GM21825 (cell line): Measurements from ENCODE around the gene CHADL.

Experiments
- ATAC-seq: cut with Tn5 transposase; IDR thresholded peaks from one replicate; pipeline ENCODE4 v1.9.1; 2021; ENCODE audit warnings: mild to moderate bottlenecking, moderate library complexity; ENCODE audit not compliant: unreplicated experiment

Gene CHADL

GRCh38 chr22:41257696-41258095, 17.0 kb upstream of the CHADL start:
- no peak for ATAC-seq

- ATAC-seq, result no peak
These were observed 15.8 kb upstream of the CHADL start for GRCh38 chr22:41256254-41257253.

- ATAC-seq, result no peak
These were observed 13.5 kb upstream of the CHADL start for GRCh38 chr22:41254230-41254629.

- no peak for ATAC-seq
These were observed 11.6 kb upstream of the CHADL start for GRCh38 chr22:41252365-41252764.

GRCh38 chr22:41250127-41250526, 9.4 kb upstream of the CHADL start:
- ATAC-seq, result no peak

- no peak for ATAC-seq
These were observed 8.7 kb upstream of the CHADL start for GRCh38 chr22:41249442-41249841.

- ATAC-seq, result no peak
These were observed 8.0 kb upstream of the CHADL start for GRCh38 chr22:41248758-41249157.

GRCh38 chr22:41248314-41248713, 7.6 kb upstream of the CHADL start:
- ATAC-seq, result no peak

- no peak for ATAC-seq
These were observed 7.0 kb upstream of the CHADL start for GRCh38 chr22:41247703-41248102.

- no peak for ATAC-seq
These were observed 5.3 kb upstream of the CHADL start for GRCh38 chr22:41245917-41246499.

- ATAC-seq, result no peak
These were observed 2.6 kb upstream of the CHADL start for GRCh38 chr22:41243361-41243760.

GRCh38 chr22:41242396-41243117, 1.8 kb upstream of the CHADL start:
- ATAC-seq, result no peak

- ATAC-seq, result no peak
These were observed 474 bp upstream of the CHADL start for GRCh38 chr22:41241133-41241676.

- no peak for ATAC-seq
These were observed 1.1 kb downstream of the CHADL start for GRCh38 chr22:41239443-41240128.

GRCh38 chr22:41238570-41239442, 1.9 kb downstream of the CHADL start:
- no peak for ATAC-seq

GRCh38 chr22:41237707-41238569, 2.8 kb downstream of the CHADL start:
- ATAC-seq, result peak; percentile 14

- peak; percentile 72 for ATAC-seq
These were observed 3.6 kb downstream of the CHADL start for GRCh38 chr22:41237036-41237706.
